Body of pancreas (tissue), 4 donors: ENCODE results near the gene BANF2. TPM values are rescaled to one million over a fixed set of nuclear protein-coding genes. Genes with fewer than 3 reads are reported as not detected.

Source experiments
- ATAC-seq: fragments of 150-250 bp; one replicate; pipeline ENCODE4 v1.9.1; 2016
- DNase-seq, 4 donors: peaks; one replicate each; pipeline ENCODE4 v3.0.0-alpha.2; 2019
- H3K27ac ChIP-seq, 4 donors: fragments of 200-600 bp; sonication (generic); 1 replicate in 3 of 4; 2 replicates in 1 of 4; pipeline versions ENCODE4 v1.5.1 to v1.6.1; 2016 to 2019; ENCODE audit warnings: mild to moderate bottlenecking in 1 of 4, mixed read lengths in 1 of 4, moderate library complexity in 1 of 4
- H3K27me3 ChIP-seq, 2 donors: fragments of 200-600 bp; sonication (generic); one replicate each; pipeline ENCODE4 v1.6.0; 2016; ENCODE audit warnings: mild to moderate bottlenecking in 1 of 2
- H3K36me3 ChIP-seq, 2 donors: fragments of 200-600 bp; sonication (generic); replicated peaks in 1 of 2; 2 replicates each; pipeline ENCODE4 v1.5.1; 2016; ENCODE audit warnings: low read depth in 2 of 2; ENCODE audit not compliant: insufficient read depth in 1 of 2
- H3K4me1 ChIP-seq: fragments of 200-600 bp; sonication (generic); one replicate; pipeline ENCODE4 v1.6.0; 2016
- H3K4me3 ChIP-seq, 2 donors: fragments of 200-600 bp; sonication (generic); 1 replicate in 1 of 2; 2 replicates in 1 of 2; pipeline ENCODE4 v1.5.1; 2016 to 2019
- H3K9me3 ChIP-seq, 3 donors: fragments of 200-600 bp; sonication (generic); 1 replicate in 2 of 3; 2 replicates in 1 of 3; pipeline ENCODE4 v1.5.1; 2016
- CTCF ChIP-seq, 7 experiments: fragments of 450-650 bp in 4 of 7; fragments of 200-600 bp in 3 of 7; sonication (generic) in 3 of 7; IDR thresholded peaks; one replicate each; pipeline ENCODE4 v1.5.1; 2016 to 2019; ENCODE audit warnings: antibody characterized with exemption in 7 of 7
- POLR2A ChIP-seq, 3 donors: fragments of 450-650 bp; IDR thresholded peaks; one replicate each; pipeline ENCODE4 v1.6.1; 2016; ENCODE audit warnings: antibody characterized with exemption in 3 of 3, mild to moderate bottlenecking in 2 of 3
- WGBS, 2 donors: methylation state at CpG; one replicate each; pipeline ENCODE4 v1.1.5; 2017; 5-methylcytosine and 5-hydroxymethylcytosine counted together
- intact Hi-C: fragments of 100-400 bp; cut with DNase I; formaldehyde crosslinking; loops from one replicate; pipeline ENCODE4 v1.15.1; 2023
- total RNA-seq, 2 donors: library from RNA; depleted of rRNA; stranded (reverse); fragments of >200 nt; gene quantifications; one replicate each; pipeline ENCODE4 v1.1.0, GENCODE V29; 2016

BANF2 gene
- total RNA-seq, 2 donors from 2014 or later = 4.0 TPM; not detected in 1

- no peak overlapping the region for H3K4me3 ChIP-seq
- no peak for TF ChIP-seq POLR2A (IDR thresholded peaks at IDR 0.05)
- no peaks in the 10 kb centered on the region for H3K9me3 ChIP-seq
- H3K36me3 ChIP-seq = no peaks in the 10 kb centered on the region
- intact Hi-C loops = no loop called here
- no peak for ATAC-seq
- peak in 2 of 4 donors; percentile 40 to 49 for DNase-seq
- H3K27me3 ChIP-seq = no peaks in the 10 kb centered on the region
- peak overlapping the region; percentile 89 to 98 (median 96) for H3K27ac ChIP-seq
- H3K4me1 ChIP-seq = peaks cover 54% of the 10 kb centered on the region
- 16 to 17% methylated on average over 10 of the region's 10 CpGs for WGBS, 2 donors
Measured at GRCh38 chr20:17683218-17684076, 16.3 kb upstream of the BANF2 start.

- intact Hi-C loops = no loop called here
- peak in 3 of 4 donors; percentile 56 to 68 (median 57) for DNase-seq
- 40 to 50% methylated on average over 11 to 13 of the region's 13 CpGs for WGBS, 2 donors
- TF ChIP-seq CTCF (IDR thresholded peaks at IDR 0.05) (no peak), POLR2A (IDR thresholded peaks at IDR 0.05) (peak in 2 of 3 donors; percentile 22 to 40)
- no peak for ATAC-seq
- Histone ChIP-seq H3K4me3 (no peak overlapping the region), H3K27me3 (no peaks in the 10 kb centered on the region), H3K4me1 (peaks cover 54% of the 10 kb centered on the region), H3K9me3 (no peaks in the 10 kb centered on the region), H3K36me3 (no peaks in the 10 kb centered on the region), H3K27ac (peak overlapping the region; percentile 89 to 98 (median 96))
Measured at GRCh38 chr20:17684077-17684888, 15.5 kb upstream of the BANF2 start.

GRCh38 chr20:17685168-17685567 lies 14.6 kb upstream of the BANF2 start:
- WGBS, 2 donors = 54 to 57% methylated on average over 1 of the region's 1 CpG
- H3K27ac ChIP-seq = peak overlapping the region; percentile 89 to 98 (median 96)

GRCh38 chr20:17687800-17688199 lies 12.0 kb upstream of the BANF2 start:
- H3K4me1 ChIP-seq = peaks cover 71% of the 10 kb centered on the region
- no peaks in the 10 kb centered on the region for H3K9me3 ChIP-seq
- TF ChIP-seq CTCF (IDR thresholded peaks at IDR 0.05) = no peak
- no peak for TF ChIP-seq POLR2A (IDR thresholded peaks at IDR 0.05)
- DNase-seq = no peak
- H3K36me3 ChIP-seq = no peaks in the 10 kb centered on the region
- 80 to 91% methylated on average over 3 of the region's 3 CpGs for WGBS, 2 donors
- no peaks in the 10 kb centered on the region for H3K27me3 ChIP-seq
- no peak overlapping the region for H3K4me3 ChIP-seq
- intact Hi-C loops = no loop called here
- no peak overlapping the region for H3K27ac ChIP-seq
- ATAC-seq = no peak

More at GRCh38 chr20:17685168-17685567, 14.6 kb upstream of the BANF2 start:
- intact Hi-C loops = no loop called here
- Histone ChIP-seq H3K4me1 (peaks cover 52% of the 10 kb centered on the region), H3K4me3 (no peak overlapping the region), H3K9me3 (no peaks in the 10 kb centered on the region), H3K36me3 (no peaks in the 10 kb centered on the region), H3K27me3 (no peaks in the 10 kb centered on the region)
- TF ChIP-seq CTCF (IDR thresholded peaks at IDR 0.05) (no peak), POLR2A (IDR thresholded peaks at IDR 0.05) (no peak)
- ATAC-seq (no peak), DNase-seq (no peak)

- ATAC-seq = no peak
- no peaks in the 10 kb centered on the region for H3K27me3 ChIP-seq
- no peaks in the 10 kb centered on the region for H3K36me3 ChIP-seq
- intact Hi-C loops = no loop called here
- TF ChIP-seq CTCF (IDR thresholded peaks at IDR 0.05) (no peak), POLR2A (IDR thresholded peaks at IDR 0.05) (no peak)
- DNase-seq = peak in 2 of 4 donors; percentile 59 to 65
- no peaks in the 10 kb centered on the region for H3K9me3 ChIP-seq
- H3K4me3 ChIP-seq = no peak overlapping the region
- H3K4me1 ChIP-seq = peaks cover 70% of the 10 kb centered on the region
- H3K27ac ChIP-seq = peak overlapping the region; percentile 14 to 41 (median 32)
- WGBS, 2 donors = 20 to 21% methylated on average over 2 of the region's 2 CpGs
Measured at GRCh38 chr20:17688965-17689364, 10.8 kb upstream of the BANF2 start.
